GM21529 (cell line): ENCODE data around the gene NRARP.

Experiments used
- ATAC-seq: cut with Tn5 transposase; IDR thresholded peaks from one replicate; pipeline ENCODE4 v1.9.1; 2021; ENCODE audit not compliant: unreplicated experiment

The NRARP gene

DNA sequence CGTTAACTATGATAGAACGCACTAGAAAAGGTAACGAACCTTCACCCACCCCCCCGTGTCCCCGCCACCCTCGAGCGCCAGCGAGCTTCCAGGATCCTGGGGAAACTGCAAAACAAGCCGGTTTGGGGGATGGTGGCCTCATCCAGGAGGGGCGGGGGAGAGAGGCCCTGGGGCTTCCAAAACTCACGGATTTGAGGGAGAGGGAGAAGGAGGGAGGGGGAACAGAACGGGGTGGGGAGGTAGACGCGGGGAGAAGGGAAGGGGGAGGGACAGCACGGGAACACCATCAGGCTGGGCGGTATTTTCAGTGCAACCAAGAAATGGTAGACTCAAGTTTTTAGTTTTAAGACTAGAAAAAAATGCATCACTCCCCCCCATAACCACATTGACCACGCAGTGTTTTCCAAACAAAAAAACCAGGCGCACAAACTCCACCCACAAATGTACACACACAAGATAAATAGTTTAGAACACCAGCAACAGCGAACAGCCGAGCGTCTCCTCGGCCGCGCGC is 1.4 kb downstream of the NRARP start:
- no peak for ATAC-seq

DNA sequence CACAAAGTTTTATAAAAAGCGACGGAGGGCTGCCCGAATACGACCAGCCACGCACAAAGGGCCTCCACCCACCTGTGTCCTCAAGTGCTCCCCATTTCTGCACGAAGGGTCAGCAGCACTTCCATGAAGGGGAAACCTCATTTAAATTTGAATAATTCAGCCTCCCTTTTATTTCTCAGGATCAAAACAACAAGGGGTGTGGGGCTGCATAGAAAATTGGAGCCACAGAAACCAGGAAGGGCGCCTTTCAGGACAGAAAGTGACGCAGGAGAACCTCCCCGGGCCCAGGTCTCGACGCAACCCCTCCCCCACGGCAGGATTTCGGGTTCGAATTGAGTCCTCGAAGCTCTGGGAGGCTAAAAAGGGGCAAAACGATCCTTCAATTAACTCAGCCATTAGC is 2.1 kb downstream of the NRARP start:
- no peak for ATAC-seq

DNA sequence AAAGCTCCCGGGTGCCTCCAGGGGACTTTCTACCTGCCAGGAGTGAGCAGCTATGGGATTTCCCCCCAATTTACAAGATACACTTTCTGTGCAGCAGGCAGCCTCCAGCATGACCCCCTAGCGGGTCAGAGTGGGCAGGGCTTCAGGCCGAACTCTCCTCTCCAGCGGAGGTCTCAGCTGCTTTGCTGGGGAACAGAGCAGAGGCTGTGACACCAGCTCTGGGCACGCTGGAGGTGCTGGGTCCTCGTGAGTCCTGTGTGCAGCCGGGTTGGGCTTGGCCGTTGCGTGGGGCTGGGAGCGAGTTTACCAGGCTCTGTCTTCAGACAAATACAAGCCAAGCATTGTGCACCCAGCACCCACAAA is 2.9 kb downstream of the NRARP start:
- no peak for ATAC-seq

DNA sequence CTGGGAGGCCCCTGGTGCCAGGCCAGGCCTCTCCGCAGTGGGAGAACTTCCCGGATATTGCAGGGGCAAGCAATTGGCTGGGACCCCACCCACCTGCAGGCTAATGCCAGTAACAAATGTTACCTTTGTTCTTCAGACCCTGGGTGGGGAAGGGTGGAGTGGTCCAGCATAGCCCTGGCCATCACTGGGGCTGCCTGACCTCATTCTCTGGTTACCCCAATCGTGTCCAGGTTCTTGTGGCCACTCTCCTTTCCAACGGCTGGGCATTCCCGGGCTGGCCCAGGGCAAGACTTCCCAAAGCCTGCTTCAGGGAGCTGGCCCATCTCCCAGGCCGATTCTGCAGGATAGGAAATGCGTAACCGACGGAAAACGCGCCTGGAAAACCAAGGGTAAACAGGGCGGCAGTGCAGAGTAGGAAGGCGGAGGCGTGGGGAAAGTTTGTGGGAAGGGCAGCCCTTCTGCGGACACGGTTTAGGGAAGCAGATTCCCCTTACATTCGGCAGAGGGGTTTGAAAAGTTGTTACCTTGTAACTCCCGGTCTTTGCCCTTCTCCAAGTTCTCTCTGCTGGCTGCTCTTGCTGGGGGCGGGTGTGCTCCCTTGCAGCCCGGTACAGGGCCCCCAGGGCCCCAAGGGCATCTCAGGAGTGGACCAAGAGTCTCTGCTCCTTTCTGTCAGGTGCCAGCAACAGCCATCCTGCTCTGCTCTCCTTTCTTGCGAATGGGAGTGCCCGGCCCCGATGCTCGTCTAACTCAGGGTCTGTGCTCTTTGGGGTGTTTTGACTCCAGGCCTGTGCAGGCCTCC is 3.5 kb downstream of the NRARP start:
- ATAC-seq = no peak

DNA sequence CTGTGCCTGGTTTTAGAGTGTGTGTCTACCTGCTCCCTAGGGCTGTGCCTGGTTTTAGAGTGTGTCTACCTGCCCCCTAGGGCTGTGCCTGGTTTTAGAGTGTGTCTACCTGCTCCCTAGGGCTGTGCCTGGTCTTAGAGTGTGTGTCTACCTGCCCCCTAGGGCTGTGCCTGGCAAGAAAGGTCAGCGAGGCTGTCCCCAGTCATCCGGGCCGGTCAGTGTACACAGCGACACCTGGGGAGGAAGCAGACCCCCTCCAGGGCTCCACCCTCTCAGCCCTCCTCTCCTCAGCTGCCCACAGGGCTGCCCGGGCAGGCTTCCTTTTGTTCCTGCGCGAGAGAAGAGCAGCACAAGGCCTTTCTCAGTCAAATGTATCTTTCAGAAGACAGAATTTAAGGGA is 4.1 kb downstream of the NRARP start:
- no peak for ATAC-seq

DNA sequence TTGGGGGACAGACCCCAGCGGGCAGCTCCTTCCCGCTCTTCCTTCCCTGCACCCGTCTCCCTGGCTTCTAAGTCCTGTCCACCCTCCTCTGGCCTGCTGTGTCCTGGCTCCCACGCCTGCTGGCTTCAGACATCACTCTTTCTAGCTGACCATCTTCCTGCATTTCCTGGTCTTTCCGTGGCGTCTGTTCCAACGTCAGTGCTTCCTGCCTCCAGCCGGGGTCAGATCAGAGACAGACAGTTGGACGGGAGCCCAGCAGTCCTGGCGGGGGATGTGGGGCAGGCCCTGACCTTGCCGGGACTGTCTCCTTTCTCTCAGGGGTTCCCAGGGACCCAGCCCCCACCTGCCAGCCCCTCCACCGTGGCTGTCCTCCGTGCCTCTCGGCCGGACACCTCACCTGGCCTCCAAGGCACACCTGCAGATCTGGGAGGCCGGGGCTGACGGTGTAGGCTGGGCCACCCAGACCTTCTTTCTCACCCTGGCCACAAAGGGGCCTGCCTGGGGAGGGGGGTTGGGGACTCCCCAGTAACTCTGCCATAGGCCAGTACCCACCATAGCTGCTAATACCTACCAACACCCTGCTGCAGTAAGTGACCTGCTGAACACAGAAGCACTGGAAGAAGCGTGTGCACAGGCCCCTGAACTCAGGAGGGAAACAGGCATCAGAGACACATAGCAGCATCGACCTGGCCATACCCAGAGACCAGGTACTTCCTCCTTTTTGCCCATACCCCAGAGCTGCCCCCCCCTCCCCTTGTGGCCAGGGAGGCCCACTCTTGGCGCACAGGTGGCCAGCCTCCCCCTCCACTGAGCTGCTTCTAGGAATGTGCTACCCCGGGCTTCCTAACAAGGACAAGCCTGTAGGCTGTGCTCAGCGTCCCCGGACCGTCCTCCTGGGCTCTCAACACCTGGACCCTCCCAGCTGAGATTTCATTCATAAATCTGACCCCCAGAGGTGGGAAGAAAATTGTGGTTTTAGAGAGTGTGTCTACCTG is 5.1 kb downstream of the NRARP start:
- ATAC-seq = no peak

DNA sequence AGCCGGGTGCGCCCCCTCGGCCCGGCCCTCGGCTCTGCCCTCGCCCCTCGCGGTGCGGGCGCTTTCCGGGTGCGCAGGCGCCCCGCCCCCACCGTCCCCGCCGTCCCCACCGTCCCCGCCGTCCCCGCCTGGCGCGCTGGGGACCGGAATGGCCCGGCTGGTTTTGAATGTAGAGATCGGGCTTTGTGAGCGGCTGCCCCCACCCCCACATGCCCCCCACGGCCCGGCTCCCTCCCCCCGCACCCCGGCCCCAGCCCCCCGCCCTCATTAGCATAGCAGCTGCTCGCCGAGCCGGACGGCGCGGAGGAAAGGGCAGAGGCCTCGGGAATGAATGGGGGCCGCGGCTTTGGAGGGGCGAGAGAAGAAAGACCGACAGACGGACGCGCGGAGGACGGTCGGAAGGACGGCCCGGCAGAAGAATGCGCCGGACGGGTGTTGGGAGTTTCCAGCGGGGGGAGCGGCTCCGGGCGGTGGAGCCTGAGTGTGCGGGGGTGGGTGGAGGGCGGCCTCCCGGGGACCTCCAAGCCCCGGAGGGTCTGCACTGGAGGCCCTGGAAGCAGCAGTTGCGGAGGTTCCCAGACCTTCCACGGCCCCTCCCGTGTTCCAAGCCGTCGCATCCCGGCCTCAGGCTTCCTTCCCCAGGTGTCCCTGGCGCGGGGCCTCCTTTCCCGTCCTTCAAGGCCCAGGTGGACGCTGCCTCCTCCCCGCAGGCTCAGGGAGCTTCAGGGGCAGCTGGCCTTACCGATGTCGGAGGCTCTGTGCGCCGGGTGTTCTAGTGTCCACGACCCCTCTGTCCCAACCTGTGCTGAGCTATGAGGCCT is 6.0 kb downstream of the NRARP start:
- ATAC-seq = no peak

DNA sequence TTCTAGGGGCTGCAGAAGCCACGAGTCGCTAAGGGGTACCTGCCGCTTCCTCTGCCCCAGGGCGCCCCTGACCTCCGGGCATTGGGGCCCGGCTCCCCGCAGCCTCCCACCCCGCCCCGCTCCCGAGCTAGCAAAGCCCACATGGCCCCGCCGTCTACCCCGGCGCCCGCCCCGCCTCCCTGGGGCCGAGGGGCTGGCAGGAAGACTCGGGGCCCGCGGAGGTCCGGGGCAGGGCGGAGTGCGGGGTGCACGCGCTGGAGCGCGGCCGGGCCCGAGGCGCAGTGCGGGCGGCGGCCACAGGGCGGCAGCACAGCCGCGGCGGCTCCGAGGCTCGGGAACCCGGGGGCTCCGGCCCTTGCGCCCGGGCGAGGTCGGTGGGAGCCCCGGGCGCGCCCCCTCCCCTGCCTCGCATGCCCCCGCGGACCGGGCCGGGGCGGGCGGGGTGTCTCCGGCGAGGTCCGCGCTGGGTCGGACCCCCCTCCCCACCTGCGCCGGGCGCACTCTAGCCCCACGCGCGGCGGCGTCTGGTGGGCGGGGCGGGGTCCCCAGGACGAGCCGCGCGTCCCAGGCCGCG is 6.7 kb downstream of the NRARP start:
- ATAC-seq = no peak

DNA sequence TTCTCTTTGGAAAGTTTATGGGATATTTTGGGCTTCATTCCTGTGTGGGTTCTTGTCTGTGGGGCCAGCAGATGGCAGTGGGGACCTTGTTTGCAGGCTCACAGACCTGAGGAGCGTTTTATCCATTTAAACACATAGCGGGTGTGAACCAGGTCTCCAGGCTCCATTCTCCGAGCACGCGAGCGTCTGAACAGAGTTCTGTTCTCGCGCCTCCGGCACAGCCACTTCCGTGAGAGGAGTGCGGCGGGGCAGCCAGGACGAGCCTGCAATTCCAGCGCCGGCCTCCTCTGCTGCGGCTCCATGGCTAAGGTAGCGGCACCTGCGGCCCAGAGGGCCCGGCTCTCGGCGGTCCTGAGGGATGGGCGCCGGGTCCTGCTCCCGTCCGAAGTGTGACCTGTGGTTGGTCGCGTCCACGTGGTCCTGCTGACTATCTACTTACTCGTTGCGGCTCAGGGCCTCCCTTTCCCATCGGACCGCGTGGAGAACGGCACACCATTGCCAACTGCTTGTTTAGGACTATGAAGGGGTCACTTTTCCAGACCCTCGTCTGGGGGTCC is 7.3 kb downstream of the NRARP start:
- ATAC-seq = no peak

DNA sequence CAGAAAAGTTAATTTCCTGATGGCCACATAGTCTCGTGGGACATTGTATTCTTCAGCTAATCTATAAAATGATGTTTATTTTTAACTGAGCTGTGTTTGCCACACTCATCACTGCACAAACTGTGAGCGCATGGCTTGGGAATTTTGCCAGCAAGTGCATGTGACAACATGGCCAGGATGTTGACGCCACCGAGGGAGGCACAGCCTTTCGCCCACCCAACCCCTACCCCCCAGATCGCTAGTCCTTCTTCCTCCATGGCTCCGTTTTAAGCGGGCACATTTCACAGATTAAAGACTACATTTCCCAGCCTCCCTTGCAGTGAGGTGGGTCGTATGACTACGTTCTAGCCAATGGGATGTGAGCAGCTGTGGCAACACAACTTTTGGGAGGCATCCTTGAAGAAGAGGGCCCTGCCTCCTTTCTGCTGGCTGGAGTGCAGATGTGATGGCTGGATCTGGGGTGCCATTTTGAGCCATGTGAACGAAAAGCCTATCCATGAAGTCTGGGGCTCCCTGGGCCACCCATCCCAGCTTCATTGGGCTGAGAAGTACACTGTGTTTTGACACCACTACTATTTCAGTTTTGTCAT is 7.9 kb downstream of the NRARP start:
- no peak for ATAC-seq

DNA sequence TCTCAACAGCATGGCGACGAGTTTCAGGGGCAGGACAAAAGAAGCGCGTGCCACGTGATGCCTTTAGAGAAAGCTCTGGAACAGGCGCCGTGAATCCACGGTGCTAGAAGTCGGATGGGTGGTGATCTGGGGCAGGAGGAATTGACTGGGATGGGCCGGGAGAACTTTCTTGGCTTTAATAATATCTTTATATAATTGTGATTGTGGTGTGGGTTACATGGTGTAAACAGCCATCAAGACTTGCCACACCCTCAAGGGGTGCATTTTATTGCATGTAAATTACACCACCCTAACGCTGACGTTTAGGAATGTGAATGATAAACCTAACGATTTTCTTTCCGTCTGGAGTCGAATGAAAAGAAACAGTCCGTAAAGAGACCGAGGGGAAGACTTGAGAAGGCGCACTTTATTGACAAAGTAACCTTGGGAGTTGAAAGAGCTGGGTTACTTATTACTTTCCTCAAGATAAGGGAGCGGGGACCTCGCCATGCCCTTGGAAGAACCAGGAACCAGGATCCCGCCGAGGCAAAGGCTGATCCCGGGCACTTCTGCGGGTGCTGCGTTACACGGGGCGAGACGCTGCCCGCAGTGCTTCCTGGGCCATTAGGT is 8.5 kb downstream of the NRARP start:
- ATAC-seq = no peak

DNA sequence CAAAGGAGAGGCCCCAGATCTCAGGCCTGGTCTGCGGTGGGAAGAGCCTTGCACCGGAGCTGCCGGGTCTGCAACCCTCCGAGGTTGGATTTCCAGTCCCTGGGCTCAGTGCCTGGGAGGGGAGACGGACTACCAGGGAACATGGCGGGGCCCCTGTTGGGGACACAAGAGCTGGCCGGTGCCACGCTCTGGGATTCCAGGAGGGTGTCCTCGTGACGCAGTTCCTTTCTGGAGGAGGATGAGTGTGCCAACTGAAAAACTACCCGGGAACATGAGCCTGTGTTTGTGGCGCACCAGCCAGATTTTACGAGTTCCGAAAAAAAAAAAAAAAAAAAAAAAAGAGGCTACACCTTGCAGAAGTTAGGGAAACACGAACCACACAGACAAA is 9.0 kb downstream of the NRARP start:
- ATAC-seq = no peak

DNA sequence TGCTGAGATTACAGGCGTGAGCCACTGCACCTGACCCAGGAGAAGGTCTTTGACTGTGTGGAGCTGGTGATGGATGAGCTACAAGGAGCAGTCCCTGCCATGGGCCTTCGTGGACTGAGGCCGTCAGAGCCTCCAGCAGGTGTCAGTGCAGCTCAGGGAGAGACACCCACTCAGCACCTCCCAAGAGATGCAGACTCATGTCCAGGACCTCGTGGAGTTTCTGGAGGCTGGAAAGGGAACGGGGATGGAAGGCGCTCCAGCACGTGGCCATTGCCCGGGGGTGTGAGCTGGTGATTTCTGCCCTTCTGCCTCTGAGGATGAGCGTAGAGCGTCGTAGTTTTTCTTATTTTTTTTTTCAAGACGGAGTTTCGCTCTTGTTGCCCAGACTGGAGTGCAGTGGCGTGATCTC is 15.1 kb downstream of the NRARP start:
- ATAC-seq = no peak

DNA sequence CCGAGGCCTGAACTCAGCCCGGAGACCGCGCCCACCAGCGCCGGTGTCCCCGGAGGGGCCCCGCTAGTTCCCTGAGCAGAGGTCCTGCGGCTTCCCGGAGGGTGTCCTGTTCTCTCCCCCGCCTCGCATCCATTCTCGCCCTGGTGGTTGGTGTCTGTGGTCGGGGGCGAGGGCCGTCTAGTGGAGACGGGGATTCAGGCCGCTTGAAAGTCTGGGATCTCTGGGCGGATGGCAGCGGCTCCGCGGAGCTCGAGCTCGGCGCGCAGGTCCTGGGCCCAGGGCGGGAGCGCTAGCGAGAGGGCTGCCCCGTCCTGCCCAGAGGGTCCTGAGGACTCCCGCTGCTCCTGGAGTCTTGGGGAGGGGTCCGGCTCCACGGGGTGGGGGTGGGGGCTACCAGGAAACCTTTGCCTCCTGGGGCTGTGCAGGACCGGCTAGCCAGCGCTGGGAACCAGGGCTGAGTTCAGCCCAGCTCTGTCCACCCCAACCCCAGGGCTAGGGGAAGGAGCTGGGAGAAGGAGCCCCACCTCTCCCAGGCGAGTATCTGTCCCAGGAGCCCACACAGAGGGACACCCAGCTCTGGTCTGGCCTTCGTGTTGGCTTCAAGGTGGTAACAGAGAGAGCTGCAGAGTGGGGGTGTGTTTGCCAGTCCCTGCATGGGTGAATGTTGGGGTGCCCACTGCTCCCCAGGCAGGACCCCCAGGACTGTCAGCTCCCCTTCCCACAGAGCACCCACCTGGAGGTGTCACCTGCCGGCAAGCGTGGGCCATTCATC is 20.5 kb downstream of the NRARP start:
- ATAC-seq = no peak

DNA sequence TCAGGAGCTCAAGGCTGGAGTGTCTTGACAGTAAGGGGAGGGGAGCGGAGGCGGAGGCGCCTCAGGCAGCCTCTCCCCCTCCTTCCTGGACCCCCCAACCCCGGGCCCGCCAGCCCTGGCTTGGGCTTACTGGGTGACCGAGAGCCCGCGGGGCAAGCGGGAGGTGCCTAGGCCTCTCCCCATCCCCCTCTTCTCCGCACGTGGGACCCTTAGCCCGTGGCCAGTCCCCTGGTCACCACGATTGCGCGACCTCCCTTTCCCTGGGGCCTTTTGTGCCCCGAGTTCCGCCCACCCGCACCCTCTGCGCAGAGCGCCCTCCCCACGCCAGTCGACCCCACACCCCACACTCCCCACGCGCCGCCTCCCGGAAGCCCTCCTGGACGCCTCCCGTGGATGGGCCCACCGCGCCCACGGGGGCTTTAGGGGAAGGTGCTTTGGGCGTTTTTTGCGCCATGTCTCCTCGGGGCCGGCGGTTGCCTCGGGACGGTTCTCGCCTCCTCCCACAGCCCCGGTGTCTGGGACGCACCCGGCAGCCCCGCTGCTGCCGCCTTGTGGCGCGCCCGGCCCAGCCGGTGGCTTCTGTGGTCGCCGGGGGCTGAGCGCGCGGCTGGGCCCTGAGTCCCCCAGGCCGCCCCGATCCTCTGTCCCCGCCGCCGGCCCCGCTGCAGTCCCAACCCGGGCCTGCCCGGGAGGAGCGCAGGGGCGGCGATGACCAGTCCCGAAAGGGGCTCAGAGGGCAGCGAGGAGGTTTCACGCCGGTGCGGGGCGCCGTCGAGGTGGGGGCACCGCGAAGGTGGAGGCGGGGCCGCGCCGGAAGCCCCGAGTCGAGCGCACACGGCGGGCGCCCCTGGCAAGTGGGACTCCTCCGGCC is 21.4 kb downstream of the NRARP start:
- ATAC-seq = no peak

DNA sequence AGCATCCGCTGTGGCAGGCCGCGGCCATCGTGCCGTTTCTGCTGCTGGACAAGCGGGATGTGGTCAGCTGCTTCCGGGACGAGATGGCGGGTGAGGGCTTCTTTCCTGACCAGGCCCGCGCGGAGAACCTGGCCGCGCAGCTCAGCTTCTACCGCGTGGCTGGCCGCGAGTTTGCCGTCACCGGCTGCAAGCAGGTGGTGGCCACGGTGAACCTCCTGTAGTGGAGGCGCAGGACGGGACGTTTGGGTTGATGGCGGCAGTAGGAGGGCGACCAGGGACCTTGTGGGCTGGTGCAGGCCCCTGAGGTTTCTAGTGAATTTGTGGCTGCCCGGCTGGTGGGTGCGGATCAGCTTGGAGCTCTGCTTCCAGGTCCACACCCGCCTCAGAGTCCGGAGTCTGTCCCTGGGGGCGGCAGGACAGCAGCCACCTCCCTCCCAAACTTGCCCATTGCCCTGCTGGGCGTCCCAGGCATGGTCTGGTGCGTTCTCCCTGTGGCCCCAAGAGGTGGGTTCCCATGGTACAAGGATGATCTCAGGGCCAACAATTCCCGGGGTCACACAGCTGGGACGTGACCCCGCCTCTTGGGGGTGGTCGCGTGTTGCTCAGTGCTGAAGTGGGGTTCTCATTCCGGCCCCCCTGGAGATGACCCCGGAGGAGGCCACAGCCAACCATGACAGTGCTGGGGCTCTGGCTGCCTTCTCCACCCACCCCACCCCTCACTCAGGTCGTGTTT is 22.2 kb downstream of the NRARP start:
- ATAC-seq = no peak
